ENCODE data around the gene LNX2.

LNX2 gene

GRCh38 chr13:27551562-27551961 is 68.8 kb downstream of the LNX2 start:
- DNase-seq: no peak

- DNase-seq: no peak
Observed at GRCh38 chr13:27549406-27549981, 70.8 kb downstream of the LNX2 start.

GRCh38 chr13:27542220-27542619 is 78.1 kb downstream of the LNX2 start:
- DNase-seq: no peak

GRCh38 chr13:27541386-27541785 is 78.9 kb downstream of the LNX2 start:
- DNase-seq: no peak

GRCh38 chr13:27536361-27537101 is 83.8 kb downstream of the LNX2 start:
- DNase-seq: no peak

- DNase-seq: no peak
Observed at GRCh38 chr13:27535546-27535945, 84.8 kb downstream of the LNX2 start.

GRCh38 chr13:27534981-27535380 is 85.3 kb downstream of the LNX2 start:
- DNase-seq: no peak

GRCh38 chr13:27534108-27534980 is 86.0 kb downstream of the LNX2 start:
- no peak for DNase-seq

GRCh38 chr13:27533155-27533643 is 87.1 kb downstream of the LNX2 start:
- DNase-seq: peak; percentile 85

- DNase-seq: no peak
Observed at GRCh38 chr13:27528908-27529307, 91.4 kb downstream of the LNX2 start.

- no peak for DNase-seq
Observed at GRCh38 chr13:27526516-27526915, 93.8 kb downstream of the LNX2 start.

GRCh38 chr13:27524981-27525975 is 95.1 kb downstream of the LNX2 start:
- DNase-seq: no peak

- DNase-seq: no peak
Observed at GRCh38 chr13:27523346-27524073, 96.8 kb downstream of the LNX2 start.

- no peak for DNase-seq
Observed at GRCh38 chr13:27522847-27523246, 97.5 kb downstream of the LNX2 start.

GRCh38 chr13:27516103-27516502 is 104.2 kb downstream of the LNX2 start:
- no peak for DNase-seq

- DNase-seq: no peak
Observed at GRCh38 chr13:27510082-27510481, 110.2 kb downstream of the LNX2 start.

GRCh38 chr13:27508802-27509201 is 111.5 kb downstream of the LNX2 start:
- no peak for DNase-seq

- DNase-seq: no peak
Observed at GRCh38 chr13:27505792-27506191, 114.5 kb downstream of the LNX2 start.

GRCh38 chr13:27504868-27505194 is 115.5 kb downstream of the LNX2 start:
- DNase-seq: no peak

- DNase-seq: no peak
Observed at GRCh38 chr13:27504128-27504867, 116.0 kb downstream of the LNX2 start.

Measured in activated CD8-positive, alpha-beta memory T cell treated with anti-CD3 and anti-CD28 coated beads, Interleukin-2, amount 50 U/mL, for 48 hours (primary cell).